HL-60 (cell line): ENCODE data around the gene AKR7A3.

Experiments
- TF ChIP-seq, protein P1 (sequence below): IDR thresholded peaks from one replicate; pipeline ENCODE4 v1.5.1; 2011; ENCODE audit warnings: low read length, control low read depth, inconsistent platforms; ENCODE audit not compliant: insufficient read depth
- TF ChIP-seq, protein P2 (sequence below): IDR thresholded peaks from 2 replicates; pipeline ENCODE4 v1.6.1; 2012; ENCODE audit warnings: low read depth; ENCODE audit not compliant: insufficient replicate concordance

DNA sequence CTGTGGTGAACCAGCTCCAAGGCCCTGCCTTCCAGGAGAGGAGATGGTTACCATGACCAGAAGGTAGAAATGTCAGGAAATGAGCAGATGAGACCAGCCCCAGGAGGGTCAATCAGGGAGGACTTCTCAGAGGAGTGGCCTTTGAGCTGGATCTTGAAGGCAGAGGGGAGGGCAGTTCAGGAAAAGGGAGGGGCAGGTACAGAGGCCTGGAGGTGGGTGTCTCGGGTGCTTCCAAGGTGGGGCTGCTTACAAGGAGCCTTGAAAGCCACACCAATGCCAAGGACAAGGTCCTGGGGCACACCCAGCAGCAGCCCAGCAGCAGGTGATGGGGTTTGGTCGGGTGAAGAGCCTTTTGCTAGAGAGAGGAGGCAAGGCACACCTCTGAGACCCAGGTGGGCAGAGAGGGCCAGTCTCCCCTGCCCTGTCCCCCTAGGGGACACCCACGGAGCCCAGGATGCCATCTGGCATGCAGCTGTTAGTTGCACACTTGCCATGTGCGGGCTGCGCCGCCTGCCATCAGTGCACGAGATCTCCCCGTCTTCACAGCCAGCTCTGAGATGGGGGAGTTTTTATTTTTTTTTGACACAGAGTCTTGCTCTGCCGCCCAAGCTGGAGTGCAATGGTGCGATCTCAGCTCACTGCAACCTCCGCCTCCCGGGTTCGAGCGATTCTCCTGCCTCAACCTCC is 42.0 kb upstream of the AKR7A3 start:
- TF ChIP-seq, protein P1, sequence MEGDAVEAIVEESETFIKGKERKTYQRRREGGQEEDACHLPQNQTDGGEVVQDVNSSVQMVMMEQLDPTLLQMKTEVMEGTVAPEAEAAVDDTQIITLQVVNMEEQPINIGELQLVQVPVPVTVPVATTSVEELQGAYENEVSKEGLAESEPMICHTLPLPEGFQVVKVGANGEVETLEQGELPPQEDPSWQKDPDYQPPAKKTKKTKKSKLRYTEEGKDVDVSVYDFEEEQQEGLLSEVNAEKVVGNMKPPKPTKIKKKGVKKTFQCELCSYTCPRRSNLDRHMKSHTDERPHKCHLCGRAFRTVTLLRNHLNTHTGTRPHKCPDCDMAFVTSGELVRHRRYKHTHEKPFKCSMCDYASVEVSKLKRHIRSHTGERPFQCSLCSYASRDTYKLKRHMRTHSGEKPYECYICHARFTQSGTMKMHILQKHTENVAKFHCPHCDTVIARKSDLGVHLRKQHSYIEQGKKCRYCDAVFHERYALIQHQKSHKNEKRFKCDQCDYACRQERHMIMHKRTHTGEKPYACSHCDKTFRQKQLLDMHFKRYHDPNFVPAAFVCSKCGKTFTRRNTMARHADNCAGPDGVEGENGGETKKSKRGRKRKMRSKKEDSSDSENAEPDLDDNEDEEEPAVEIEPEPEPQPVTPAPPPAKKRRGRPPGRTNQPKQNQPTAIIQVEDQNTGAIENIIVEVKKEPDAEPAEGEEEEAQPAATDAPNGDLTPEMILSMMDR = no peak
- TF ChIP-seq, protein P2, sequence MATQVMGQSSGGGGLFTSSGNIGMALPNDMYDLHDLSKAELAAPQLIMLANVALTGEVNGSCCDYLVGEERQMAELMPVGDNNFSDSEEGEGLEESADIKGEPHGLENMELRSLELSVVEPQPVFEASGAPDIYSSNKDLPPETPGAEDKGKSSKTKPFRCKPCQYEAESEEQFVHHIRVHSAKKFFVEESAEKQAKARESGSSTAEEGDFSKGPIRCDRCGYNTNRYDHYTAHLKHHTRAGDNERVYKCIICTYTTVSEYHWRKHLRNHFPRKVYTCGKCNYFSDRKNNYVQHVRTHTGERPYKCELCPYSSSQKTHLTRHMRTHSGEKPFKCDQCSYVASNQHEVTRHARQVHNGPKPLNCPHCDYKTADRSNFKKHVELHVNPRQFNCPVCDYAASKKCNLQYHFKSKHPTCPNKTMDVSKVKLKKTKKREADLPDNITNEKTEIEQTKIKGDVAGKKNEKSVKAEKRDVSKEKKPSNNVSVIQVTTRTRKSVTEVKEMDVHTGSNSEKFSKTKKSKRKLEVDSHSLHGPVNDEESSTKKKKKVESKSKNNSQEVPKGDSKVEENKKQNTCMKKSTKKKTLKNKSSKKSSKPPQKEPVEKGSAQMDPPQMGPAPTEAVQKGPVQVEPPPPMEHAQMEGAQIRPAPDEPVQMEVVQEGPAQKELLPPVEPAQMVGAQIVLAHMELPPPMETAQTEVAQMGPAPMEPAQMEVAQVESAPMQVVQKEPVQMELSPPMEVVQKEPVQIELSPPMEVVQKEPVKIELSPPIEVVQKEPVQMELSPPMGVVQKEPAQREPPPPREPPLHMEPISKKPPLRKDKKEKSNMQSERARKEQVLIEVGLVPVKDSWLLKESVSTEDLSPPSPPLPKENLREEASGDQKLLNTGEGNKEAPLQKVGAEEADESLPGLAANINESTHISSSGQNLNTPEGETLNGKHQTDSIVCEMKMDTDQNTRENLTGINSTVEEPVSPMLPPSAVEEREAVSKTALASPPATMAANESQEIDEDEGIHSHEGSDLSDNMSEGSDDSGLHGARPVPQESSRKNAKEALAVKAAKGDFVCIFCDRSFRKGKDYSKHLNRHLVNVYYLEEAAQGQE = no peak
